Sigmoid colon (tissue), 7 donors: ENCODE data around the gene ATP6V1C2. TPM values are rescaled to one million over a fixed set of nuclear protein-coding genes. Genes with fewer than 3 reads are reported as not detected.
A peak's percentile ranks its signal among the peaks of the same experiment; 100 is the strongest.

Source experiments
- DNase-seq: peaks from one replicate; pipeline ENCODE4 v3.0.0-alpha.2; 2019
- H3K27ac ChIP-seq, 4 donors: fragments of 200-600 bp; sonication (generic); one replicate each; pipeline ENCODE4 v1.5.1; 2016 to 2019; ENCODE audit warnings: mild to moderate bottlenecking in 1 of 4
- H3K27me3 ChIP-seq, 3 donors: fragments of 200-600 bp; sonication (generic); one replicate each; pipeline ENCODE4 v1.5.1; 2019; ENCODE audit warnings: mild to moderate bottlenecking in 1 of 3
- H3K36me3 ChIP-seq, 4 donors: fragments of 200-600 bp; sonication (generic); one replicate each; pipeline ENCODE4 v1.5.1; 2016 to 2019
- H3K4me1 ChIP-seq, 4 donors: fragments of 200-600 bp; sonication (generic); one replicate each; pipeline ENCODE4 v1.5.1; 2017 to 2019
- H3K4me3 ChIP-seq, 4 donors: fragments of 200-600 bp; sonication (generic); one replicate each; pipeline ENCODE4 v1.5.1; 2017 to 2019; ENCODE audit warnings: mild to moderate bottlenecking in 2 of 4, moderate library complexity in 1 of 4
- H3K9me3 ChIP-seq, 4 donors: fragments of 200-600 bp in 3 of 4; sonication (generic) in 3 of 4; one replicate each; pipeline versions ENCODE4 v1.5.1 to v1.6.1; 2013 to 2019
- EP300 ChIP-seq, 4 donors: sonication (generic); formaldehyde crosslinking; IDR thresholded peaks; one replicate each; pipeline ENCODE4 v1.6.1; 2017; ENCODE audit warnings: antibody characterized with exemption in 4 of 4
- POLR2A ChIP-seq, 2 donors: fragments of 450-650 bp; IDR thresholded peaks; one replicate each; pipeline ENCODE4 v1.6.1; 2016; ENCODE audit warnings: antibody characterized with exemption in 2 of 2, mild to moderate bottlenecking in 2 of 2, moderate library complexity in 2 of 2
- POLR2AphosphoS5 ChIP-seq, 4 donors: sonication (generic); formaldehyde crosslinking; IDR thresholded peaks; one replicate each; pipeline ENCODE4 v1.6.1; 2017; ENCODE audit warnings: antibody characterized with exemption in 4 of 4
- WGBS, 2 donors: extraction: QIAGEN DNeasy Blood & Tissue Kit; methylation state at CpG; one replicate each; pipeline ENCODE4 v1.1.7; 2013; 5-methylcytosine and 5-hydroxymethylcytosine counted together
- intact Hi-C: fragments of 100-400 bp; cut with DNase I; formaldehyde crosslinking; loops from one replicate; pipeline ENCODE4 v1.15.1; 2023
- polyA plus RNA-seq, 3 donors: library from polyadenylated mRNA; stranded (reverse); fragments of 200-250 nt; gene quantifications; one replicate each; pipeline ENCODE4 v1.2.3, GENCODE V29; 2013
- total RNA-seq, 4 donors: library from RNA; depleted of rRNA; stranded (reverse); fragments of >200 nt; gene quantifications; one replicate each; pipeline ENCODE4 v1.1.0, GENCODE V29; 2016
- TF ChIP-seq, protein P1 (sequence below), 4 experiments: fragments of 450-650 bp in 3 of 4; fragments of 200-600 bp in 1 of 4; IDR thresholded peaks; one replicate each; pipeline ENCODE4 v1.5.1; 2016 to 2019; ENCODE audit warnings: antibody characterized with exemption in 4 of 4, mild to moderate bottlenecking in 3 of 4, moderate library complexity in 2 of 4
- donor health status: healthy with polysubstance abuse.
- donor health status: Bipolar disorder and iron deficiency.
- donor health status: healthy.

ATP6V1C2 gene
- total and polyA plus RNA-seq, 7 donors, result under 0.01 to 0.93 (median 0.39) TPM; not detected in 3

- no peaks in the 10 kb centered on the region for H3K36me3 ChIP-seq
- no peak overlapping the region for H3K4me3 ChIP-seq
- intact Hi-C loops, result no loop called here
- TF ChIP-seq POLR2AphosphoS5 (IDR thresholded peaks at IDR 0.05) (no peak), POLR2A (IDR thresholded peaks at IDR 0.05) (no peak), EP300 (IDR thresholded peaks at IDR 0.05) (no peak)
- TF ChIP-seq, protein P1, sequence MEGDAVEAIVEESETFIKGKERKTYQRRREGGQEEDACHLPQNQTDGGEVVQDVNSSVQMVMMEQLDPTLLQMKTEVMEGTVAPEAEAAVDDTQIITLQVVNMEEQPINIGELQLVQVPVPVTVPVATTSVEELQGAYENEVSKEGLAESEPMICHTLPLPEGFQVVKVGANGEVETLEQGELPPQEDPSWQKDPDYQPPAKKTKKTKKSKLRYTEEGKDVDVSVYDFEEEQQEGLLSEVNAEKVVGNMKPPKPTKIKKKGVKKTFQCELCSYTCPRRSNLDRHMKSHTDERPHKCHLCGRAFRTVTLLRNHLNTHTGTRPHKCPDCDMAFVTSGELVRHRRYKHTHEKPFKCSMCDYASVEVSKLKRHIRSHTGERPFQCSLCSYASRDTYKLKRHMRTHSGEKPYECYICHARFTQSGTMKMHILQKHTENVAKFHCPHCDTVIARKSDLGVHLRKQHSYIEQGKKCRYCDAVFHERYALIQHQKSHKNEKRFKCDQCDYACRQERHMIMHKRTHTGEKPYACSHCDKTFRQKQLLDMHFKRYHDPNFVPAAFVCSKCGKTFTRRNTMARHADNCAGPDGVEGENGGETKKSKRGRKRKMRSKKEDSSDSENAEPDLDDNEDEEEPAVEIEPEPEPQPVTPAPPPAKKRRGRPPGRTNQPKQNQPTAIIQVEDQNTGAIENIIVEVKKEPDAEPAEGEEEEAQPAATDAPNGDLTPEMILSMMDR (IDR thresholded peaks at IDR 0.05), result no peak
- H3K4me1 ChIP-seq, result no peaks in the 10 kb centered on the region
- 7 to 29% methylated on average over 7 of the region's 7 CpGs for WGBS, 2 donors
- no peaks in the 10 kb centered on the region for H3K9me3 ChIP-seq
- no peak for DNase-seq
- peaks cover 0 to 29% (median 14%) of the 10 kb centered on the region in 3 donors for H3K27me3 ChIP-seq
- H3K27ac ChIP-seq, result no peak overlapping the region
These were observed 12.0 kb upstream of the ATP6V1C2 start for GRCh38 chr2:10709290-10709939.

- 46 to 70% methylated on average over 10 of the region's 10 CpGs for WGBS, 2 donors
- H3K36me3 ChIP-seq, result no peaks in the 10 kb centered on the region
- intact Hi-C loops, result no loop called here
- H3K27me3 ChIP-seq, result peaks cover 0 to 29% (median 14%) of the 10 kb centered on the region in 3 donors
- DNase-seq, result no peak
- H3K27ac ChIP-seq, result no peak overlapping the region
- no peaks in the 10 kb centered on the region for H3K9me3 ChIP-seq
- no peak for TF ChIP-seq EP300 (IDR thresholded peaks at IDR 0.05)
- TF ChIP-seq, protein P1 (IDR thresholded peaks at IDR 0.05), result no peak
- TF ChIP-seq POLR2AphosphoS5 (IDR thresholded peaks at IDR 0.05), result no peak
- TF ChIP-seq POLR2A (IDR thresholded peaks at IDR 0.05), result no peak
- H3K4me3 ChIP-seq, result no peak overlapping the region
- peaks cover 0 to 4% (median under 1%) of the 10 kb centered on the region in 4 donors for H3K4me1 ChIP-seq
These were observed 9.1 kb upstream of the ATP6V1C2 start for GRCh38 chr2:10712185-10712809.

DNA sequence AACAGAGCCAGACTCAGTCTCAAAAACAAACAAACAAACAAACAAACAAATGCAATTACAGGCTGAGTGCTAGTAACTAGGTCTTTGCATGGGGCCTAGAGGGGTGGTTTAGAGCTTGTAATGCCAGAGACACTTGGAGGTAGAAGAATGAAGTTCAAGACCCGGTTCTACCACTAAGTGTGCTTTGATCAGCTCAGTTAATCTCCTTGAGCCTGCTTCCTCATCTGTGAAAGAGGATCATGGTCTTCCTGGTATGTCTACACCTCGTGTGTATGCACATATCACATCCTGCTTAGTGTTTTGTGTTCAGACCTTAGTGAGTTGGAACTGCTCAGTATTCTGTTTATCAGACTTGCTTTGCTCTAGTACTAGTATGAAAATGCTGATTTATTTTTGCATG lies 4.8 kb upstream of the ATP6V1C2 start:
- Histone ChIP-seq H3K4me3 (no peak overlapping the region), H3K27me3 (peaks cover 9 to 25% (median 14%) of the 10 kb centered on the region in 3 donors), H3K36me3 (no peaks in the 10 kb centered on the region), H3K4me1 (peaks cover 0 to 22% (median 15%) of the 10 kb centered on the region in 4 donors), H3K27ac (no peak overlapping the region), H3K9me3 (no peaks in the 10 kb centered on the region)
- WGBS, 2 donors, result 38 to 50% methylated on average over 2 of the region's 2 CpGs
- TF ChIP-seq, protein P1 (IDR thresholded peaks at IDR 0.05), result no peak
- no peak for TF ChIP-seq POLR2AphosphoS5 (IDR thresholded peaks at IDR 0.05)
- TF ChIP-seq POLR2A (IDR thresholded peaks at IDR 0.05), result no peak
- TF ChIP-seq EP300 (IDR thresholded peaks at IDR 0.05), result no peak
- intact Hi-C loops, result no loop called here
- no peak for DNase-seq

DNA sequence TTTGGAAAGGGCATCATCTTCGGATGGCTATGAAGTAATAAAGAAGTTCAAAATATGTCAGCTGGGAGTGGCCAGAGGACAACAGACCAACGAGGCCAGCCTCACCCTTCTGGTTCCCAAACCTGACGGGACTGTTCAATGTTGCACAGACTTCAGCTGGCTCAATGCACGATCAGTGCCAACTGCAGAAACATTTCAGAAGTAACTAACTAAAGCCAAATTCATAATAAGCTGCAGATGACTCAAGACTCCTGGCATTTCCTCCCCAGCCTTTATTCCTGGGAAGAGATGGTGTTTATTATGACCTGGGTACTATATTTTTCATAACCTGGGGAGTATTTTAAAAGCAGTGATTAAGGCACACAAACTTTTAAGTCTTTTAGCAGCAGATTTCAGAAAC lies 3.8 kb upstream of the ATP6V1C2 start:
- TF ChIP-seq POLR2A (IDR thresholded peaks at IDR 0.05), result no peak
- no peak for DNase-seq
- WGBS, 2 donors, result 12 to 50% methylated on average over 4 of the region's 4 CpGs

DNA sequence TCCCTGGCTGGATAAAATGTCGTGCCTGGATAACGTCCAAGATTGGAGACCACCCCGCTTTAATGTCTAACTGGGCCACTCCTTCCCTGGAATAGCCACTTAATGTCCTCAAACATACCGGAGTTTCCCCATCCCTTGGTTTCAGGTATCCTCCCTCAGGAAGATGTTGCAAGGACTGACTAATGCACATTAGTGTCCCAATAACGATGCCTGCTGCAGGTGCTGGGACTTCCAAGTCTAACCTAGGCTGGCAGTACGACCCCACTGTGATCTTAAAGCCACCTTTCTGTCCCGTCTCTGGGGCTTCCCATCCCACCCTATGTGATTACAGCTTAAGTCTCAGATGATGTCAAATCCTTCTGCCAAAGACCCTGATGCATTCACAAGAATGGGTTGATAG lies 1.1 kb upstream of the ATP6V1C2 start:
- Histone ChIP-seq H3K9me3 (no peaks in the 10 kb centered on the region), H3K4me3 (no peak overlapping the region), H3K4me1 (peaks cover 0 to 28% (median 25%) of the 10 kb centered on the region in 4 donors), H3K36me3 (no peaks in the 10 kb centered on the region), H3K27ac (no peak overlapping the region), H3K27me3 (peaks cover 16 to 49% (median 43%) of the 10 kb centered on the region in 3 donors)
- no peak for TF ChIP-seq EP300 (IDR thresholded peaks at IDR 0.05)
- DNase-seq, result no peak
- WGBS, 2 donors, result 51 to 69% methylated on average over 7 of the region's 7 CpGs
- intact Hi-C loops, result no loop called here

More for the DNA sequence above, 3.8 kb upstream of the ATP6V1C2 start:
- H3K4me1 ChIP-seq, result peaks cover 0 to 28% (median 25%) of the 10 kb centered on the region in 4 donors
- H3K27ac ChIP-seq, result peak overlapping the region in 2 of 4 donors; percentile 10 to 49
- H3K4me3 ChIP-seq, result no peak overlapping the region
- intact Hi-C loops, result no loop called here
- peaks cover 16 to 25% (median 20%) of the 10 kb centered on the region in 3 donors for H3K27me3 ChIP-seq
- no peaks in the 10 kb centered on the region for H3K36me3 ChIP-seq
- H3K9me3 ChIP-seq, result no peaks in the 10 kb centered on the region
